Sciatic nerve (tissue), 2 donors: Measurements from ENCODE around the gene EPHA2. TPM values are rescaled to one million over a fixed set of nuclear protein-coding genes. Genes with fewer than 3 reads are reported as not detected.

ENCODE experiments used
- ATAC-seq: fragments of 200-7000 bp; cut with Tn5 transposase; one replicate; pipeline ENCODE4 v1.9.1; 2020; ENCODE audit warnings: mild to moderate bottlenecking, moderate library complexity
- DNase-seq: peaks from one replicate; pipeline ENCODE4 v3.0.0-alpha.2; 2020; ENCODE audit warnings: low spot score
- intact Hi-C: fragments of 100-400 bp; cut with DNase I; formaldehyde crosslinking; loops from one replicate; pipeline ENCODE4 v1.14.2; 2022
- total RNA-seq: library from RNA; stranded (reverse); fragmentation: NEBNext Ultra II Directional; extraction: Animal tissue kit (Norgen Biotek cat#: 25700); gene quantifications from one replicate; pipeline ENCODE4 v1.2.1, GENCODE V29; 2021
- donor health status: DM: no; HTN: no; CAD: no.
- donor health status: DM: no; HTN: no; CAD: no.

The EPHA2 gene
- total RNA-seq, 1 donor from 2014 or later: 31.3 TPM

DNA sequence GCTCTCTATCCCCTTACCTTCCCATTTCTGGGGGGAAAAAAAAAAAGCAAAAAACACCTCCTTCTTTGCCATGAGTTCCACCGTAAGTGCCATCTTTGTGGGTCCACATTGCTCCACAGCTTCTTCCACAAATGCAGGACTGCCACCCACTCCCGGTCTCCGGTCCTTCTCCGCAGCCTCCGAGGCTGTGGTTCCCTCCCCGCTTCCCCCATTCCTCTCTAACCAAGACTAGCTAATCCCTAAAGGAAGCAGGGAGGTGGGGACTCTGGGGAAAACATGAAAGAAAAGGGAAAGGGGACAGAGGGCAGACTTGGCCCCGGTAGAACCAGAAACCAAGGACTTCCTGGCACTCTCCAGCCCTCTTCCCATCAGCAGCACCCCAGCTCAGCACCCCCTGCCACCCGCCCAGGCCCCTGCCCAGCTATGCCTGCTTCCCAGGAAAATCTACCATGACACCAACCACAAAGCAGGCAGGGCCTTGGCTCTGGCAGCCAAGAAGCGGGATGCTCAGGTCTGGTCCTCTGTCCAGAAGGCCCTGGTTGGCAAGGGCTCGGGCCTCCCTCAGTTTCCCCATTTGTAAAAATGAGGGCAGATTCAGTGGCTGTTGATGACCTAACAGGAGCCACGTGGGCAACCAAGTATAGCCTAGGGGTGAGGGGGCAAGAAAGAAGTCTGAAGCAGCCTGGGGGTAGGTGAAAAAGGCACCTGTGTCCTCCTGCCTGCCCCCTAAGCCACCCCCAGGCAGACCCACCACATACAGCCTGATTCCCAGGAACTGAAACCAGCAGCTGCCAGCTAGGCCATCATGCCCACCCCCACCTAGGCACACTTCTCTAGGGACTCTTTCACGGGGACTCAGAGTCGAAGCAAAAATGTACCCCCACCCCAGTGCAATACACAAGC is 2.5 kb downstream of the EPHA2 start:
- DNase-seq (no peak), ATAC-seq (no peak)
- intact Hi-C loops: no loop called here

DNA sequence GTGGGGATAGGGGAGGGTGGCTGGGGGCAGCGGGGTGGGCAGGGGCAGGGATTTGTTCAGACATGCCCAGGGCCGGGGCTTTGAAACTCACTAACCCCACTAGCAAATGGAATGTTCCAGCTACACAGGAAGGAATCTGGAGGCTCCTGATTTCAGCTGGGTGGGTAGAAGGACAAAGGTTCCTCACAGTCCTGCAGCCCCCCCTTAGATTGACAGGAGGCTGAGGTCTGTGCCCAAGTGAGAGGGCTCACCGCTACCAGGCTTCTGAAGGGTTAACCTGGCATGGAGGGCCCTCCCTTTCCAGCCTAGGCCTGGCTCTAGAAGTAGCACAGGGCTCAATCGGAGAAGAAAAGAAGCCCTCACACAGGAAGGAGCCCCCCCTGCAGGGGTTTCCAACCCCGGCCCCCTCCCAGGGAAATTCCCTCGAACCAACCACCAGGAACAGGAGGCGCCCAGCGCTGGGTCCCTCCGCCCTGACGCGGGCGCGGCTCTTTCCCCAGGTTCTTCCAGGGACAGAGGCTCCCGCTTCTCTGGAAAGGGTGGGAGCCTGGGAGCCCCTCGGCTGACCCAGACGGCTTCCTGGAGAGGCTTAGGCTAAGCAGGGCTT is 3.3 kb downstream of the EPHA2 start:
- DNase-seq (no peak), ATAC-seq (no peak)
- intact Hi-C loops: no loop called here

DNA sequence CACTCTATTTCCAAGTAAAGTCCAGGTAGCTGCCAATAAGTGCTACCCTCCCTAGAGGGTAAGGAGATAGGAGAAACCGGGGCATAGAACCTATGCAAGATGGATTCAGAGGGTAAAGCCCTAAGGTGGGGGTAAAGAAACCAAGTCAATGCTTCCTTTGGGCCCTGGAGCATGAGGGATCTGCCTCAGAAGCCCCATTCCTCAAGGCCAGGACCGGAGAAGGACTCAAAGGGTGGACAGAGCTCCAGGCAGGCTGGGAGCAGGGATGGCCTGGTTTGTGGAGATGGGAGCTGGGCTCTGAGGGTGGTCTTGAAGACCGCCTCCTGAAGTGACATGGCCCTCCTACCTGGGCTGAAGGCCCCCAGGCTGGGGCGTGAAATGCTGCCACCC is 3.9 kb downstream of the EPHA2 start:
- ATAC-seq (no peak), DNase-seq (no peak)
- intact Hi-C loops: no loop called here

DNA sequence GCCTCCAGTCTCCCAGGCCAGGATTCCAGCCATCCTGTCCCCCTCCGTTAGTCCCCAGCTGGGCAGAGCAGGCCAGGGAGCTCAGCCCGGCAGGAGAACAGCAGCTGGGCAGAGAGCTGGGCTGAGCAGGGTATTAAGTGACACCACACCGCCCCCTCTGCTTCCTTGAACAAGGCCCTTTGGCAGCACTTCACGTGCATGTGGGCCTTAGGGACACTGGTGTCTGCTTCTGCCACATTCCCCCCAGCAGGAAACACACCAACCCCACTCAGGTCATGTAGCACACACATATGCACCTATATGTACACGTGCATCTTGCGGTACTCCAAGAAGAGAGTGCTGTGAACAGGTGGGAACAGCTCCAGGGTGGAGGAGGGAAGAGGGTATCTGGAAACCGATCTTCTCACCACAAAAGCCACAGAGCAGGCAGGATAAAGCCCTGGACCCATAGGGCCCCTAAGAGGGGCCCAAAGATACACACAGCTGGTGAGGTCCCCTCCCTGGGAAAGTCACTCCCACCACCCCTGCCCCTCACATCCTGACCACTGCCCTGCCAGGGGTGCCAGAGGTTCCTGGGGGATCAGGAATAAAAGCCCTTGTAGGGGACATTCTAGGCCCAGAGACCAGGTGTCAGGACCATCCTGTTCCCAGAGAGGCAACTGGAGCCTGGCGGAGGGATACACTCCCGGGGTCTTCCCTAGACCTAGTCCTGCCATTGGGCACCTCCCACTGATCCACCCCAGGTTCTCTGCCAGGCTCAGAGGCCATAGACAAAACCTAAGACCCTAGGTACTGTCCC is 4.5 kb downstream of the EPHA2 start:
- intact Hi-C loops: no loop called here
- DNase-seq (no peak), ATAC-seq (no peak)

DNA sequence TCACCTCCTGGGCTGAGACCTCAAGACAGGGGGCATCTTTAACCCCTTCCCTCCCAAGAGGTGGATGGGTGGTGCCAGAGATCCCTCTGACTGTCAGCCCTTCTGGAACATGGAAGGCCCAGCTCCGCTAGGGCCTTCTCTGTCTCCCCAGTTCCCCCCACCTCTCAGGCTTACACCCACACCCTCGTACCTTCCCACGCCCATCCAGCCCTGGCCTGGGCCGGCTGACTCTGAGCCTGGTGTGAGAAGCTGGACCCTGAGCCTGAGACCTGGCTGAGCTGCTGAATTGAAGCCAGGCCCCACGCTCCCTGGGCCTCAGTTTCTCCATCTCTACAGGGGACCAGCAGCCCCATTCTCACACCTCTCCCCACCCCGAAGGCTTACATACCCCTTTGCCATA is 5.4 kb downstream of the EPHA2 start:
- no peak for DNase-seq
- ATAC-seq: no peak
- intact Hi-C loops: no loop called here

DNA sequence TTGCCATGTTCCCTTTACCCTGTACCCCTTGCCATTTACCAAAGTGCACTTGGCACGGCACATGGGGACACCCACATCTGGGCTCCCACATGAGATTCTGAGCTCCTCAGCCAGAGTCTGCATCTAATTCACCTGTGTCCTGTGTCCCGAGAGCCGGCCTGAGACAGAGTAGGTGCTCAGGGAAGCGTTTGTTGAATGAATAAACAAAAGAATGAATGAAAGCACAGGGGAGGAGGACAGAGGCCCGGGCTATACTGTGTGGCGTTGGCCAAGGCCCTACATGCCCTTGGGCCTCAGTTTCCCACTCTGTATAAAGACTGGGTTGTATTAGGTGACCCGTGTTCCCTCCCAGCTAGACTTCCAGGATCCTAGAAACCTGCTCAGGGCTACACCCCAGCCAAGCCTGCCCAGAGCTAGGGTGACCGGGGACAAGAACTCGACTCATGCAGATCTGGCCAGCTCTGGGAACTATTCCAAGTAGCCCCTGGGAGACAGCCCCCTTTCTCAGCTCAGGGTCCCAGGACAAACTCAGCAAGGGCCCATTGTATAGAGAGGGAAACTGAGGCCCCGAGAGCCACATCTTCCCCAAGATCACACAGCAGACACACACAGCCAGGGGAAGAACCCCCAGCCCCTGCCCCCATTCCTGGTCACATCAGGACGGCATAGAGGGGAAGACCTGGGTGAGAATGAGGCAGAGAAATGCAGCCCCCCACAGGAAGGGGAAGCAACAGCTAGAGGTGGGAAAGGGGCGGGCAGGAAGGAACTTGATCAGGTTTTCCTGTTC is 6.0 kb downstream of the EPHA2 start:
- intact Hi-C loops: no loop called here
- ATAC-seq (no peak), DNase-seq (no peak)

DNA sequence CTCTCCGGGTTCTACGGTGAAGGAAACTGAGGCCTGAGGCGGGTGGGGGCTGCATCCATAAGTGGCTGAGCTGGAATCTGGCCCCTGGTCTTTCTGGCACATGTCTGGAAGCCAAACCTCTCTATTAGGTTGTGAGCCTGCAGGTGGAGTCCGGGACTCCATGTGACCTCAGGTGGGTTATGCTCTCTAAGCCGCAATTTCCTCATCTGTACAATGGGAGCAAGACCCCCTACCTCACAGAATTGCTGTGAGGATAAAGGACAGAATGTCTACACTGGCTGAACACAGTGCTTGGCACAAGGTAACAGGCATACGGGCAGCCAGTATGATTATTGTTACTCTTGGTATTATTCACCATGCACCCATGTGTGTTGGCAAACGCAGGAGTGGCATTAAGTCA is 6.7 kb downstream of the EPHA2 start:
- intact Hi-C loops: no loop called here
- ATAC-seq (no peak), DNase-seq (no peak)

DNA sequence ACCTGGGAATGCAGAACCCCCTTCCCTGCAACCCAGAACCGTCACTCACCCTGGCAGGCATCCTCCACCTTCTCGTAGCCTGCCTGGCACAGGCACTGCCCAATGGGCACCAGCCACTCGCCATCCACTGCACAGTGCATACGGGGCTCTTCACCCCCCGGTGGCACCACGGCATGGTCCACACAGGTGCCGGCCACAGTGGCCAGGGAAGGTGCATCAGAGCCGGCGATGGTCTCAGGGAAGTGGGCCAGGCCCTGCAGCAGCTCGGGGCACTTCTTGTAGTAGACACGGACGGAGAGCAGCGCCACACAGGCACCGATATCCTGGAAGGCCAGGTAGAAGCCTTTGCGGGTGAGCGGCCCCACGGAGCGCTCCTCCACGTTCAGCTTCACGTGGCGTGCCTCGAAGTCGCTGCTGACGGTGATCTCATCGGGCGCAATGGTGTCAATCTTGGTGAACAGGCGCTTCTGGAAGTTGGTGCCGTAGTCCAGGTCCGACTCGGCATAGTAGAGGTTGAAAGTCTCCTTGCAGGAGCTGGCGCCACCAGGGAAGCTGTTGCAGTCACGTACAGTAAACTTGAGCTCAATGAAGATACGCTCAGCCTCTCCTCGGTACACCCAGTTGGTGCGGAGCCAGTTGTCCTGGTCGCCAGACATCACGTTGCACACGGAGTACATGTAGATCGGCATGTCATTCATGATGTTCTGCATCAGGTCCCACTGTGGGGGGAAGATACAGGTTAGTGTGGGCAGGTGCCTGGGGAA is 7.4 kb downstream of the EPHA2 start:
- intact Hi-C loops: no loop called here
- DNase-seq (no peak), ATAC-seq (no peak)

DNA sequence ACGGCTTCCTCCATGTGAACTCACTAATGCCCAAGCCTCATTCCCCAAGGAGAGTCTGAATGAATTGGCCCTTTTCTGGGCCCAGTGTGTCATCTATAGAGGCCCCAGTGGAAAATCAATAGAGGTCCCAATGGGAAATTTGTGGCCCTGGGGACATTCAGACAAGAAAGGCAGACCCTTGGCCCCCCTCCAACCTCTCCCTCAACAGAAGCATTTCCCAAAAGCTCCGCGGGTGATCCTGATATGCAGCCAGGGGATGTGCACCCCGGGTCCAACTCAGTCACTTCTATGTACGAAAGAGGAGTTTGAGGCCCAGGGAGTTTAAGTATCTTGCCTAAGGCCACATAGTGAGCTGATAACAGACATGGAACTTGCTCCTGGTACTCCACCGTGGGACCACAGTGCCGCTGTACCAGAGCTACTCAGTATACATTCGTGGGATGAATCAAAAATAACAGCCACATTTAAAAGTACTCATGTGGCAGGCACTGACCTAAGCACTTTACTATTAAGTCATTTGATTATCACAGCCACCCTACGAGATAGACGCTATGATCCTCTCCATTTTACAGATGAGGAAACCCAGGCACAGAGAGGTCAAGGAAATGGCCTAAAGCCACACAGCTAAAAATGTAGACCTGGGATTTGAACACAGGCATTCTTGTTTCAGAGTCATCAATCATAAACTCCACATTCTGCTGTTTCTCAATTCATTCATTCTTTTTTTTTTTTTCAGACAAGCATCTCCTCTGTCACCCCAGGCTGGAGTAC is 8.5 kb downstream of the EPHA2 start:
- intact Hi-C loops: no loop called here
- no peak for DNase-seq
- ATAC-seq: no peak

DNA sequence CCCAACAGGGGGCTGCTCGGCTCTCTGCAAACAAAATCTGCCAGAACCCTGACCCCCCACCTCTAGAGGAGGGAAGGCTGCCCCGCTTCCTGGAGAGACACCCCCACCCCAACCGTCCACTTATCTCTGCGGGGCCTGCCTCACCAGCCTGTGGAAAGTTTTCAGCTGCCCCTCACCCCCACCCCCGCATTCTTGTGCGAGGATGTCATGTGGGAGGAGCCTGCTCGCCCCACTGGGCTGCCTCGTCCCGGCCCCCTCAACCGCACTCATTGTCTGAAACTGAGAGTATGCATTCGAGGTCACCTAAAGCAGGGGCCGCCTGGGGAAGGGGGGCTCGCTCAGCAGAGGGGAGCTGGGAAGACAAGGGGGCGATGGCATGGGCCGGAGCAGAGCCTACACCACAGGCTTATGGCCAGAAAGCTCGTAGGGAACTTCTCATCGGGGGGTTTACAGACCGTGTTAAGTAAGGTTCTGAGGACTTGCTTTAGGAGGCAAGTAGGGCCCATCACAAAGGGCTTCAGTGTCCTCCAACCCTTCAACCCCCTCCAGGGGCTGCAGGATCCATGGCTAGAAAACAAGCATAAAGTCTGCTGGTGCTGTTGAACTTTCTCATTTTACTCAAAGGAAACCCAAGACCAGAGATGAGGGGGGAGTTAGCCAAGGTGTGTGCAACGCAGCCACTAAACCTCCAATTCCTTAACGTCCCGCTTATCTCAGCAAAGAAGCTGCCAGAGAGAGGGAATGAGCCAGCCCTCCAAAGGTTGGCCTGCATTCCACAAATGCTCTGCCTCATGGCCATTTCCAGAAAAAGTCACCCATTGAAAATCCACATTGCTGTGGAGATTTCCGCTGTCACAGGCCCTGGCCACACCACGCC is 9.4 kb downstream of the EPHA2 start:
- intact Hi-C loops: no loop called here

DNA sequence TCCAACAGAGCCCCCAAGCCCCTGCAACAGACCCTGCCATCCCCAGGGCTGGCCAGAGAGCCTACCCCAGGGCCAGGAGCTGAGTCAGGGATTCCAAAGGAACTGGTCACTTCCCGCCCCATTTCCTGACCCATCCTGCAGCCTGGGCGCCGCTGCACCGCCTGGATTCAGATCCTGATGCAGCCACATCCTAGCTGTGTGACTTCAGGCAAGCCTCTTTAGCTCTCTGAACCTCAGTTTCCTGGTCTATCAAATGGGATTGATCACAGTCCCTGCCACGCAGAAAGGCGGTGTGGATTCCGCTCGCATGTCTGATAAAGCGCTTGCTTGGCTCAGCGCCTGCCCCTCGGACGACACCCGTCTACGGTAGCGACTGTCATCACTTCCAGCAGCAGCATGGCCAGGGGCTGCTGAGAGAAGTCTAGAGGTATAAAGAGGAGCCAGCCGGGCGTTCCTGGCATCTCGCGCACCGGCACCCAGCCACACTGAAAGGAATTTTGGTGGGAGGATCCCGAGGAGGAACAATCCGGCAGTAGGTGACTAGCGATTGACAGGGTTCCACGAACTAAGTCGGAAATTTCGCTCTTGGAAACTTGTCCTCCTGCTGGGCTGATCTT is 10.1 kb downstream of the EPHA2 start:
- peak; percentile 79 for ATAC-seq
- intact Hi-C loops: no loop called here

More for the DNA sequence above, 9.4 kb downstream of the EPHA2 start:
- ATAC-seq: peak; percentile 77
- peak; percentile 86 for DNase-seq

DNA sequence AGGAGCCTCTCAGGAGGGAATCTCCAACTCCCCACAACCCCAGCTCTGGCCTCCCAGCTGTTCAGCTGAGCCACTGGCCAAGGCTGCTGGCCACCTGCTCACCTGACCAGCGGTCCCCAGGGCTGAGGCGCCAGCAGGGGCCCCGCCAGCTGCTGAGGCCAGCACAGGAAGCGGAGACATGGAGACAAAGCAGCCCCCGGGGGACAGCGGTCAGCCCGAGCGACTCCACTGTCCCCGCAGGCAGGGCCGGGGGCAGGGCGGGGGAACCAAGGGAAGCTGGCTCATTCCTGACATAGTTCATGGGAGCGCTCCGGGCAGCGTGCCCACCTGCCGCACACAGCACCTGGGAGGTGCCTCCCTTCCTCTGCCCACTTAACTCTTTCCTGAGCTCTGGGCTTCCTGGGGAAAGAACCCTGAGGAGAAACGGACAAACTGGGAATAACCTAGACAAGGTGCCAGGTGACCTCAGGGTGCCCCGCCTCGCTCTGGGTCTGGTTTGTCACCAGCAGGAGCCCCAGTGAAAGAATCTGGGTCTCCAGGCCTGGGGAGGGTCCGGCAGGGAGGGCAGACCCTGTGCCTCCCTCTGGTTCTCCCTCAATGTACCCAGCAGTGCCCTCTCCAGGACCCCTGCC is 10.7 kb downstream of the EPHA2 start:
- intact Hi-C loops: no loop called here
- no peak for DNase-seq
- ATAC-seq: peak; percentile 37

More for the DNA sequence above, 10.1 kb downstream of the EPHA2 start:
- peak; percentile 80 for DNase-seq

DNA sequence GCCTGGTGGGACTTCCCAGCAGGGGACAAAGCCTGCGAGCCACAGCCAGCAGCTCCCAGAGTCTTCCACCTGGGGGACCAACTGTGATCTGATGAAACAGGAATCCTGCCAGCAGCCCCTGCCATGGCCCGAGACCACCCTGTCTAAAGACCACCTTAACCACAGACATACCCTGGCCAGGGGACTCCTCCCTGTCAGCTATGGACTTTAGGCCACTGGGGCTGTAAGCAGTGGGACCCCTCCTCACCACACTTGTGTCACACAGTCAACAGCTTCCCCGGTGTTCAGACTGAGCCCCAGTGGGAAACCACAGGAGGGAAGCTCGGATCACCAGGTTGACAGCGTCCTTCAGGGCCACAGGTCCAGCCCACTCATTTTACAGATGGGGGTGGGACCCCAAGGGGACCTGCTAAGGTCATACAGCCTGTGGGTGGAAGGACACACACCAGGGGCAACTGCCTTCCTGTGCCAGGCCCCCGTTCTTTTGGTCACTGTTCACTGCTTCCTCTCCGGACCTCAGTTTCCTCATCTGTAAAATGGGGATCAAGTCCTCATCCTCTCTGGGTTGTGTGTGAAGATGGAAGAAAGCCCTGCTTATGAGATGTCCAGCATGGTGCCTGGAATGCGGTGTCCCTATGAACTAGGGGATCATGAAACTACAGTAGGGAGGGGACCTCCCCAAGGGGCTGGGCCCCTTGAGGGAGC is 11.4 kb downstream of the EPHA2 start:
- intact Hi-C loops: no loop called here
- ATAC-seq (no peak), DNase-seq (no peak)

DNA sequence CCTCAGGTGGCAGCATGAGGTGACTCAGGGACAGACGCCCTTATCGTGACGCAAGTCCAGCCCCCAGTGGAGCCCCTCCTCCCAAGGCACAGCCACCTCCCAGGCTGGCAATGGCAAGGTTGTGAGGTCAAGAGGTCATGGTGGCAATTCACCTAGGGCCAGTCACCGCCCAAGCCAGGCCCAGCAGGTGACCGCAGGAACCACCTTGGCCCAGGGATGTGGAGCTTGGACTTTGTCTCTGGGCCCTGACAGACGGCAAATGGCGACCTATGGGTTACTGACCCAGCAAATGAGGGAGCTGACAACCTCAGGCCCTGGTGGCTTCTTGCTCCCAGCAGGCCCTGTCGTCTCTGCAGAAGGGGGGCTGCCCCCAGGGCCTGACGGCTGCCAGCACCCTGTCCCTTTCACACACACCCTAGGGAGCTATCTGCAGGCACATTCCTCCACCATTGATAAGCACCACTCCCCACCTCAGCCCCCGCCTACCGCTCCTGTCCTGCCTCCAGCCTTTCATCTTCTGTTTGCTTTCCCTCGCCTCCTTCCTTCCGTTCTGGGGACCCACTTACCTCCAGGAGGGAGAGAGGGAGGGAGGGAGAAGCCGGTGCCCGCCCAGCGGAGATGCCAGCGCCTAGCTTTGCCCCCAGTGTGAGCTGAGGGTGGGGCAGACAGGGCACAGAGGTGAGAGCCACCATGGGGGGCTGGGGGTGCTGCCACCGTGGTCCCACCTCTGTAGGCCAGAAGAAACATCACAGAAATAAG is 12.1 kb downstream of the EPHA2 start:
- intact Hi-C loops: no loop called here
- DNase-seq: no peak
- no peak for ATAC-seq
